Measurements from ENCODE around the gene SLC6A9.

- TF ChIP-seq CTCF (IDR thresholded peaks at IDR 0.05) (no peak), POLR2A (IDR thresholded peaks at IDR 0.05) (no peak)
These were observed 57.2 kb downstream of the SLC6A9 start for GRCh38 chr1:43973981-43974442.
